K562 treated with DMSO at 1 percent for 4 hours (cell line): ENCODE results near the gene BRAF. TPM values are rescaled to one million over a fixed set of nuclear protein-coding genes. Genes with fewer than 3 reads are reported as not detected.

Experiments
- total RNA-seq: library from RNA; unstranded; fragments of 300-600 nt; gene quantifications from 2 replicates; pipeline ENCODE4 v1.2.3, GENCODE V29; 2022; ENCODE audit not compliant: insufficient read depth

BRAF gene
- 10.5 and 13.5 TPM in 2 replicates for total RNA-seq

DNA sequence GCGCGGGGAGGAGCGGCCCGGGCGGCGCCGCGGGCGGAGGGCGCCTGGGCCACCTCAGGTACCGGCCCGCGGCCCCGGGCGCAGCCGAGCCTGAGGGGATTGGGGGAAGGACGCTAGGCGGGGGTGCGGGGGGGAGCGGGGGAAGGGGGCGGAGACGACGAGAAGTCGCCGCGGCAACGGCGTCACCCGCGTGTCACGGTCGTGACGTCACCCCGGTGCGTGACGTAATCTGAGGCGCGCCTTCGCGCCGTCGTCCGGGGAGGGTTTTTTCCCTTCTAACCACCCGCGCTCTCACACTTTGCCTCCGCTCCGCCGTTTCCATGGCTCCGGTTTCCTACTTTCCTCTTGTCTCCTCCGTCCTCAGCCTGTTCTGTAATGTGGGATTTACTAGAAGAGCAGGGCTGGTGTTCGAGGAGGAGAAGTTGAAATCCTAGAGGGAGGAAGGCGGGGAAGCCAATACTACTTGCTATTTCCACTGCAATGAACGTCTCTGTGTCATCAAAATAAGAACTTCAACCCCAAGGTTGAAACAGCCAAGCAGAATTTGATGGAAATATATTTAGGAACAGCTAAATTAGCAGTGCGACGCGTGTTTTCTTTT is at the start of gene BRAF:
TSS of gene BRAF (minus strand) at position 109 of the 601 bp plus-strand sequence. CDS start 226 bp downstream, outside the sequence.

DNA sequence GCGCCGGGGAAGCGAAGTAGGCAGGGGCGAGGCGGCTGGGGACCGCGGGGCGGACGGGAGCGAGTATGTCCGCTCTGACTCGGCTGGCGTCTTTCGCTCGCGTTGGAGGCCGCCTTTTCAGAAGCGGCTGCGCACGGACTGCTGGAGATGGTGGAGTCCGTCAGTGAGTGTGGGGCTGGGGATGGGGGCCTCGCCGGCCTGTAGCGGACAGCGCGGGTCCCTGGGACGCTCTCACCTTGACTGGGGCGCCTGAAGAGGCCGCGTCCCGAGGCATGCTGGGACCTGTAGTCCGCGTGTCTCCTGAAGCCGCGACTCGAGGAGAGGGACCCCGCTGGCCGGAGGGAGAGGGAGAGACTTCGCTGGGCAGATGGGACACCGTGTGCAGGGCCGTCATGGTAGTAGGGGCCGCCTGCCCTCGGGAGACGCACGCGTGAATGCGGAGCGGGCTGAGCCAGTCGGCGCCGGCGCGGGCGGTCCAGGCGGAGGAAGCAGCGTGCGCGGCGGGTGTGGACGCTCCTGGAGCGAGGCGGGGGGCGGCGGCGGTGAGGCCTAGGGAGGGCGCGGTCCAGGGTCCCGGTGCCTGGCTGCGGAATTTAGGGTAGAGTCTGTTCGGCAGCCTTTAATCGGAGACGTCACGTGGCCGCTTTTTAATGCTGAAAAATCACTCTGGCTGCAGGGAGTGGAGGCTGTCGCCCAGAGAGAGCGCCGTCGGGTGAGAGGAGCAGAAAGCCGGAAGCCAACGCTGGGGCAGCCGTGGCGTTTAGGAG is 227.9 kb downstream of the BRAF start, which contains the start of gene NDUFB2:
TSS of gene NDUFB2 (plus strand) at position 29 of the 767 bp plus-strand sequence. CDS start at position 66, 37 bp downstream.

DNA sequence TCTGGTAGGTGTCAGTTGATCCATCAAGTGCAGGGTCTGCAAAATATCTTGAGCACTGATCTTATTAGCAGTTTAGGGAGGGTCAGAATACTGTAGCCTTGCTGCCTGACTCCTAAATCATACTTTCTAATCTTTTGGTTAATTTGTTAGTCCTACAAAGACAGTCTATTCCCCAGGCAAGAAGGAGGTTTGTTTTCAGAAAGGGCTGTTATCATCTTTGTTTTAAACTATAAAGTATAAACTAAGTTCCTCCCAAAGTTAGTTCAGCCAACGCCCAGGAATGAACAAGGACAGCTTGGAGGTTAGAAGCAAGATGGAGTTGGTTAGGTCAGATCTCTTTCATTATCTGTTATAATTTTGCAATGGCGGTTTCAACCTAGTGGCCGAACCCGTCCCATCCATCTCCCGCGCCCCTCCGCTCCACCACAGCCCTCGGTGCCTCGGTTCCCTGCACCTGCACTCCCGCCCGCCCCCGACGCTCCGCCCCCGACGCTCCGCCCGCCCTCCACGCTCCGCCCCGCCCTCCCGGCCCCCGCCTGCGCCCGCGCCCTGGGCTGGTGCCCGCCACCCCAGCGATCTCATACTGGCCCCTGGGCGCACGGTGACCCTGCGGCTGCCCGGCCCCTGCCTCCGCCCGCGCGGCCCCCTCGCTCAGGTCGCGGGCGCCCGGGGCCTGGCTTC is 252.2 kb downstream of the BRAF start, which contains the start of gene ADCK2:
TSS of gene ADCK2 (plus strand) at position 564 of the 681 bp plus-strand sequence. CDS start 386 bp downstream, outside the sequence.

Other genes starting within 250 kb of the BRAF start
- 270 and 355 TPM in 2 replicates for gene NDUFB2, start 228.2 kb downstream of the BRAF start, total RNA-seq
- gene MRPS33, start 90.0 kb upstream of the BRAF start, total RNA-seq: 62.8 and 79.5 TPM in 2 replicates
- gene TMEM178B, start 149.1 kb upstream of the BRAF start, total RNA-seq: not detected in 2 replicates